K562 (cell line): Measurements from ENCODE around the gene ARPC1A. TPM values are rescaled to one million over a fixed set of nuclear protein-coding genes. Genes with fewer than 3 reads are reported as not detected.

Experiments used
- KAT8 ChIP-seq: fragments of 450-650 bp; IDR thresholded peaks from 2 replicates; pipeline ENCODE4 v1.6.1; 2016; ENCODE audit warnings: low read depth, mild to moderate bottlenecking
- MED1 ChIP-seq: sonication (generic); formaldehyde crosslinking; IDR thresholded peaks from 2 replicates; pipeline ENCODE4 v1.8.1; 2023; ENCODE audit warnings: missing genetic modification reagents, borderline replicate concordance
- MEF2D ChIP-seq: conservative IDR thresholded peaks from 2 replicates; pipeline ENCODE4 v1.6.1; 2016; ENCODE audit warnings: low read depth, missing genetic modification characterization, missing compliant biosample characterization
- NR4A1 ChIP-seq, 2 experiments: fragments of 250-450 bp in 1 of 2; fragments of 450-650 bp in 1 of 2; sonication (Bioruptor Pico) in 1 of 2; IDR thresholded peaks; 2 replicates each; pipeline versions ENCODE4 v1.4.0 to v1.6.1; 2016 to 2020; ENCODE audit warnings: mild to moderate bottlenecking in 2 of 2, missing compliant biosample characterization in 1 of 2, missing genetic modification characterization in 1 of 2, moderate library complexity in 1 of 2
- POLR2G ChIP-seq: fragments of 200-400 bp; formaldehyde crosslinking; IDR thresholded peaks from 2 replicates; pipeline ENCODE4 v1.6.1; 2017; ENCODE audit warnings: low read depth, mild to moderate bottlenecking, antibody characterized with exemption, low read length, moderate library complexity
- PRMT5 ChIP-seq: sonication (generic); formaldehyde crosslinking; IDR thresholded peaks from 2 replicates; pipeline ENCODE4 v1.5.0; 2020; ENCODE audit warnings: missing genetic modification reagents
- RBFOX2 ChIP-seq: fragments of 200-400 bp; formaldehyde crosslinking; IDR thresholded peaks from 2 replicates; pipeline ENCODE4 v1.6.1; 2017; ENCODE audit warnings: low read depth, mild to moderate bottlenecking, low read length, moderate library complexity
- SUPT5H ChIP-seq: fragments of 450-650 bp; IDR thresholded peaks from 2 replicates; pipeline ENCODE4 v1.6.1; 2016
- ZNF239 ChIP-seq: fragments of 250-450 bp; sonication (Bioruptor Pico); IDR thresholded peaks from 2 replicates; pipeline ENCODE4 v1.4.0; 2020; ENCODE audit warnings: mild to moderate bottlenecking
- ZNF41 ChIP-seq: fragments of 250-450 bp; sonication (Bioruptor Pico); conservative IDR thresholded peaks from 2 replicates; pipeline ENCODE4 v1.4.0; 2020; ENCODE audit warnings: mild to moderate bottlenecking
- ZNF696 ChIP-seq: fragments of 250-450 bp; sonication (Bioruptor Pico); conservative IDR thresholded peaks from 2 replicates; pipeline ENCODE4 v1.4.0; 2020; ENCODE audit warnings: mild to moderate bottlenecking, moderate library complexity
- ZNF75A ChIP-seq: fragments of 450-650 bp; formaldehyde crosslinking; IDR thresholded peaks from 2 replicates; pipeline ENCODE4 v1.4.0; 2020; ENCODE audit warnings: mild to moderate bottlenecking
- ZNF785 ChIP-seq: fragments of 250-450 bp; sonication (Bioruptor Pico); IDR thresholded peaks from 2 replicates; pipeline ENCODE4 v1.4.0; 2020; ENCODE audit warnings: mild to moderate bottlenecking
- polyA plus RNA-seq, 8 experiments: library from polyadenylated mRNA; depleted of rRNA in 4 of 8; stranded (reverse) in 5 of 8; unstranded in 3 of 8; fragments of >200 nt; fragmentation: Nextera tagmentation in 2 of 8; fragmentation: Illumina TruSeq in 1 of 8; extraction: Ambion mirVana in 2 of 8; extraction: Trizol in 1 of 8; gene quantifications; 2 replicates each; pipeline versions ENCODE4 v1.2.1 to v1.2.3, GENCODE V29; 2011 to 2014; ENCODE audit warnings: inconsistent platforms in 1 of 8, missing spikeins in 1 of 8
- total RNA-seq, 7 experiments: library from RNA; depleted of rRNA in 6 of 7; stranded (reverse); fragments of >200 nt in 6 of 7; fragmentation: Illumina TruSeq in 2 of 7; extraction: Trizol in 2 of 7; gene quantifications; 2 replicates each; pipeline versions ENCODE4 v1.2.1 to v1.2.3, GENCODE V29; 2011 to 2021; ENCODE audit warnings: low replicate concordance in 1 of 7
- TF ChIP-seq, protein P1 (sequence below): fragments of 450-650 bp; formaldehyde crosslinking; IDR thresholded peaks from 2 replicates; pipeline ENCODE4 v1.4.0; 2020; ENCODE audit warnings: mild to moderate bottlenecking
- TF ChIP-seq, protein P2 (sequence below): IDR thresholded peaks from 2 replicates; pipeline ENCODE4 v1.6.1; 2011; ENCODE audit not compliant: insufficient read length; ENCODE audit errors: extremely low read depth
- TF ChIP-seq, protein P3 (sequence below): fragments of 450-650 bp; IDR thresholded peaks from 2 replicates; pipeline ENCODE4 v1.6.1; 2016; ENCODE audit warnings: mild to moderate bottlenecking
- TF ChIP-seq, protein P4 (sequence below): fragments of 450-650 bp; IDR thresholded peaks from 2 replicates; pipeline ENCODE4 v1.6.1; 2016; ENCODE audit warnings: missing biosample characterization, missing genetic modification characterization
- TF ChIP-seq, protein P5 (sequence below): sonication (generic); formaldehyde crosslinking; IDR thresholded peaks from 2 replicates; pipeline ENCODE4 v1.8.1; 2023; ENCODE audit warnings: mild to moderate bottlenecking, missing genetic modification reagents, moderate library complexity
- TF ChIP-seq, protein P6 (sequence below): sonication (generic); formaldehyde crosslinking; IDR thresholded peaks from 2 replicates; pipeline ENCODE4 v1.8.0; 2022; ENCODE audit warnings: mild to moderate bottlenecking, missing genetic modification reagents
- TF ChIP-seq, protein P7 (sequence below): conservative IDR thresholded peaks from 2 replicates; pipeline ENCODE4 v1.6.1; 2011; ENCODE audit warnings: low read depth, mild to moderate bottlenecking, low read length; ENCODE audit not compliant: control insufficient read depth

The ARPC1A gene
- total and polyA plus RNA-seq, 9 of the 15 experiments (the other 6 are each of a cell fraction or from before 2014, with no cell fraction given) = 39.5 to 151 (median 86.1) TPM

DNA sequence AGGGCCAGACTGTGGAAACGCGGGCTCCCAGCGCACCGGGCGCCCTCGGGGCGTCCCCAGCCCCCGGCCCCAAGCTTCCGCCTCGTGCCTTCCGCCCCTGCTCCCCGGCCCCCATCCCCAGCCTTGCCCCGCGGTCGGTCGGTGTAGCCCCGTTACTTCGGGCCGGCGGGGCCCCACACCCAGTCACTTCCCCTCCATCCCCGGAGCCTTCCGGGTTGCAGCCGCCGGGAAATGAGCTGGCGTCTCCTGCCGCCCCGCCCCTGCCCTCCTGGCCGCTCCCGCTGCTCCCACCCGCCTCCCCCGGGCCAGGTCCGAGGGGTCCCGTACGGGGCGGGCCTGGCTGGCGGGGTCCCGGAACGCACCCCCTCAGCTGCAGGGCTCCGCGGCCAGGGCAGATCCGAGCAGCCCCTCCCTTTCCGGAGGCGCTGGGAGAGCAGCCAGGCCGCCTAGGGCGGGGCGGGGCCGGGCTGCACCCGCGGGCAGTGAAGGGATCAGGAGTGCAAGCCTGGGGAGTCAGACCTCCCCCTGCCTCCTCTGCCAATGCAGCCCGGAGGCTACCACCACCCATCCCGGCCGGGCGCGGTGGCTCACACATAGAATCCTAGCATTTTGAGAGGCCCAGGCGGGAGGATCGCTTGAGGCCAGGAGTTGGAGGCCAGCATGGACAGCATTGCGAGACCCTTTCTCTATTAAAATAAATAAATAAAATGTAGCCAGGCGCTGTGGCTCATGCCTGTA, 49.5 kb downstream of the ARPC1A start (continued):
- TF ChIP-seq SUPT5H = no peak
- TF ChIP-seq, protein P1, sequence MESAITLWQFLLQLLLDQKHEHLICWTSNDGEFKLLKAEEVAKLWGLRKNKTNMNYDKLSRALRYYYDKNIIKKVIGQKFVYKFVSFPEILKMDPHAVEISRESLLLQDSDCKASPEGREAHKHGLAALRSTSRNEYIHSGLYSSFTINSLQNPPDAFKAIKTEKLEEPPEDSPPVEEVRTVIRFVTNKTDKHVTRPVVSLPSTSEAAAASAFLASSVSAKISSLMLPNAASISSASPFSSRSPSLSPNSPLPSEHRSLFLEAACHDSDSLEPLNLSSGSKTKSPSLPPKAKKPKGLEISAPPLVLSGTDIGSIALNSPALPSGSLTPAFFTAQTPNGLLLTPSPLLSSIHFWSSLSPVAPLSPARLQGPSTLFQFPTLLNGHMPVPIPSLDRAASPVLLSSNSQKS (CRISPR knock-in tag) = no peak
- peak; percentile 47 for TF ChIP-seq RBFOX2
- TF ChIP-seq ZNF41 (CRISPR knock-in tag) = no peak
- no peak for TF ChIP-seq ZNF75A (CRISPR knock-in tag)
- peak; percentile 66 for TF ChIP-seq POLR2G
- TF ChIP-seq PRMT5 (CRISPR knock-in tag) = no peak
- TF ChIP-seq NR4A1 (CRISPR knock-in tag; IDR thresholded peaks at IDR 0.05) = no peak
- TF ChIP-seq NR4A1 (tag; IDR thresholded peaks at IDR 0.05) = no peak
- TF ChIP-seq, protein P2, sequence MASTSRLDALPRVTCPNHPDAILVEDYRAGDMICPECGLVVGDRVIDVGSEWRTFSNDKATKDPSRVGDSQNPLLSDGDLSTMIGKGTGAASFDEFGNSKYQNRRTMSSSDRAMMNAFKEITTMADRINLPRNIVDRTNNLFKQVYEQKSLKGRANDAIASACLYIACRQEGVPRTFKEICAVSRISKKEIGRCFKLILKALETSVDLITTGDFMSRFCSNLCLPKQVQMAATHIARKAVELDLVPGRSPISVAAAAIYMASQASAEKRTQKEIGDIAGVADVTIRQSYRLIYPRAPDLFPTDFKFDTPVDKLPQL = no peak
- no peak for TF ChIP-seq MEF2D
- TF ChIP-seq ZNF696 (CRISPR knock-in tag) = no peak
- TF ChIP-seq, protein P3, sequence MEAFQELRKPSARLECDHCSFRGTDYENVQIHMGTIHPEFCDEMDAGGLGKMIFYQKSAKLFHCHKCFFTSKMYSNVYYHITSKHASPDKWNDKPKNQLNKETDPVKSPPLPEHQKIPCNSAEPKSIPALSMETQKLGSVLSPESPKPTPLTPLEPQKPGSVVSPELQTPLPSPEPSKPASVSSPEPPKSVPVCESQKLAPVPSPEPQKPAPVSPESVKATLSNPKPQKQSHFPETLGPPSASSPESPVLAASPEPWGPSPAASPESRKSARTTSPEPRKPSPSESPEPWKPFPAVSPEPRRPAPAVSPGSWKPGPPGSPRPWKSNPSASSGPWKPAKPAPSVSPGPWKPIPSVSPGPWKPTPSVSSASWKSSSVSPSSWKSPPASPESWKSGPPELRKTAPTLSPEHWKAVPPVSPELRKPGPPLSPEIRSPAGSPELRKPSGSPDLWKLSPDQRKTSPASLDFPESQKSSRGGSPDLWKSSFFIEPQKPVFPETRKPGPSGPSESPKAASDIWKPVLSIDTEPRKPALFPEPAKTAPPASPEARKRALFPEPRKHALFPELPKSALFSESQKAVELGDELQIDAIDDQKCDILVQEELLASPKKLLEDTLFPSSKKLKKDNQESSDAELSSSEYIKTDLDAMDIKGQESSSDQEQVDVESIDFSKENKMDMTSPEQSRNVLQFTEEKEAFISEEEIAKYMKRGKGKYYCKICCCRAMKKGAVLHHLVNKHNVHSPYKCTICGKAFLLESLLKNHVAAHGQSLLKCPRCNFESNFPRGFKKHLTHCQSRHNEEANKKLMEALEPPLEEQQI = no peak
- TF ChIP-seq, protein P4, sequence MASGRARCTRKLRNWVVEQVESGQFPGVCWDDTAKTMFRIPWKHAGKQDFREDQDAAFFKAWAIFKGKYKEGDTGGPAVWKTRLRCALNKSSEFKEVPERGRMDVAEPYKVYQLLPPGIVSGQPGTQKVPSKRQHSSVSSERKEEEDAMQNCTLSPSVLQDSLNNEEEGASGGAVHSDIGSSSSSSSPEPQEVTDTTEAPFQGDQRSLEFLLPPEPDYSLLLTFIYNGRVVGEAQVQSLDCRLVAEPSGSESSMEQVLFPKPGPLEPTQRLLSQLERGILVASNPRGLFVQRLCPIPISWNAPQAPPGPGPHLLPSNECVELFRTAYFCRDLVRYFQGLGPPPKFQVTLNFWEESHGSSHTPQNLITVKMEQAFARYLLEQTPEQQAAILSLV (tag) = no peak
- TF ChIP-seq KAT8 = no peak
- TF ChIP-seq MED1 (CRISPR knock-in tag) = no peak
- TF ChIP-seq, protein P5, sequence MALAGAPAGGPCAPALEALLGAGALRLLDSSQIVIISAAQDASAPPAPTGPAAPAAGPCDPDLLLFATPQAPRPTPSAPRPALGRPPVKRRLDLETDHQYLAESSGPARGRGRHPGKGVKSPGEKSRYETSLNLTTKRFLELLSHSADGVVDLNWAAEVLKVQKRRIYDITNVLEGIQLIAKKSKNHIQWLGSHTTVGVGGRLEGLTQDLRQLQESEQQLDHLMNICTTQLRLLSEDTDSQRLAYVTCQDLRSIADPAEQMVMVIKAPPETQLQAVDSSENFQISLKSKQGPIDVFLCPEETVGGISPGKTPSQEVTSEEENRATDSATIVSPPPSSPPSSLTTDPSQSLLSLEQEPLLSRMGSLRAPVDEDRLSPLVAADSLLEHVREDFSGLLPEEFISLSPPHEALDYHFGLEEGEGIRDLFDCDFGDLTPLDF = no peak
- TF ChIP-seq ZNF785 (CRISPR knock-in tag) = no peak
- TF ChIP-seq, protein P6, sequence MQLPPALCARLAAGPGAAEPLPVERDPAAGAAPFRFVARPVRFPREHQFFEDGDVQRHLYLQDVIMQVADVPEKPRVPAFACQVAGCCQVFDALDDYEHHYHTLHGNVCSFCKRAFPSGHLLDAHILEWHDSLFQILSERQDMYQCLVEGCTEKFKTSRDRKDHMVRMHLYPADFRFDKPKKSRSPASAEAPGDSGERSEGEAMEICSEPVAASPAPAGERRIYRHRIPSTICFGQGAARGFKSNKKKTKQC (CRISPR knock-in tag) = no peak; the same call in 1 of the 2 replicates
- TF ChIP-seq, protein P7, sequence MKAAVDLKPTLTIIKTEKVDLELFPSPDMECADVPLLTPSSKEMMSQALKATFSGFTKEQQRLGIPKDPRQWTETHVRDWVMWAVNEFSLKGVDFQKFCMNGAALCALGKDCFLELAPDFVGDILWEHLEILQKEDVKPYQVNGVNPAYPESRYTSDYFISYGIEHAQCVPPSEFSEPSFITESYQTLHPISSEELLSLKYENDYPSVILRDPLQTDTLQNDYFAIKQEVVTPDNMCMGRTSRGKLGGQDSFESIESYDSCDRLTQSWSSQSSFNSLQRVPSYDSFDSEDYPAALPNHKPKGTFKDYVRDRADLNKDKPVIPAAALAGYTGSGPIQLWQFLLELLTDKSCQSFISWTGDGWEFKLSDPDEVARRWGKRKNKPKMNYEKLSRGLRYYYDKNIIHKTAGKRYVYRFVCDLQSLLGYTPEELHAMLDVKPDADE = peak; percentile 85
- TF ChIP-seq ZNF239 (CRISPR knock-in tag) = no peak
